AG10803 (cell line): Measurements from ENCODE around the gene PIGW.
A peak's percentile ranks its signal among the peaks of the same experiment; 100 is the strongest.

Experiments used
- DNase-seq: peaks from one replicate; pipeline ENCODE4 v3.0.0; 2010; ENCODE audit warnings: low read depth
- H3K4me3 ChIP-seq: 2 replicates; pipeline ENCODE4 v1.5.1; 2011; ENCODE audit warnings: mild to moderate bottlenecking, low read length, control low read depth
- CTCF ChIP-seq: conservative IDR thresholded peaks from 2 replicates; pipeline ENCODE4 v1.5.1; 2011; ENCODE audit warnings: mild to moderate bottlenecking, low read length, control low read depth, inconsistent platforms

Gene PIGW, protein sequence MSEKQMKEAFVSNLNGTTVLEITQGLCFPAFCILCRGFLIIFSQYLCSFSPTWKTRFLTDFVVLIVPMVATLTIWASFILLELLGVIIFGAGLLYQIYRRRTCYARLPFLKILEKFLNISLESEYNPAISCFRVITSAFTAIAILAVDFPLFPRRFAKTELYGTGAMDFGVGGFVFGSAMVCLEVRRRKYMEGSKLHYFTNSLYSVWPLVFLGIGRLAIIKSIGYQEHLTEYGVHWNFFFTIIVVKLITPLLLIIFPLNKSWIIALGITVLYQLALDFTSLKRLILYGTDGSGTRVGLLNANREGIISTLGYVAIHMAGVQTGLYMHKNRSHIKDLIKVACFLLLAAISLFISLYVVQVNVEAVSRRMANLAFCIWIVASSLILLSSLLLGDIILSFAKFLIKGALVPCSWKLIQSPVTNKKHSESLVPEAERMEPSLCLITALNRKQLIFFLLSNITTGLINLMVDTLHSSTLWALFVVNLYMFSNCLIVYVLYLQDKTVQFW

GRCh38 chr17:36534840-36535668 is at the start of gene PIGW, which contains the start of gene MYO19:
Gene PIGW (plus strand): TSS chr17:36534987. CDS start chr17:36537102, 2,115 bp downstream.
Gene MYO19 (minus strand): TSS chr17:36534868. CDS start chr17:36532538, 2,330 bp downstream.
- DNase-seq: peak; percentile 87
- no peak for TF ChIP-seq CTCF
- peak within 1 kb of the TSS; percentile 99 for H3K4me3 ChIP-seq

DNA sequence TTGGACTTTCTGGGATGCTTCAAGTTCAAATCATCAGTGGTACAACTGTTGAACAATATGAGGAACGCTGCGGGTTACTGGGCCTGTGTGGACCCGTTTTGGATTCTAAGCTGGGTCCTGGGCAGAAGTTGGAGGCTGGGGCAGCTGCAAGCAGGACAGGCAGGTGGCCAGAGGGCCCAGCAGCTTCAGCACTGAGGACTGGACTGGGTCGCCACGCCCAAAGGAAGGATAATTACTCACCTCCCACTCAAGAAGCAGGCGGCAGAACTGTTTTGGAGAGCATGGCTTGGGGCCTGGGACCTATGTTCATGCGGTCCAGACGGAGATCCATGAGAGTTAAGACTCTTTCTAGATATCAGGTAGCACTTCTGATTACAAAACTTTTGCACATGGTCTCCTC is 49.8 kb upstream of the PIGW start:
- no peak for DNase-seq
- H3K4me3 ChIP-seq: no peak overlapping the region
- TF ChIP-seq CTCF: no peak

- no peak for DNase-seq
- TF ChIP-seq CTCF: no peak
- H3K4me3 ChIP-seq: peak overlapping the region; percentile 89
Measured at GRCh38 chr17:36485805-36486203, 49.0 kb upstream of the PIGW start.

GRCh38 chr17:36486204-36487194 is 48.3 kb upstream of the PIGW start, which contains the start of gene ZNHIT3:
Gene ZNHIT3 (plus strand): TSS chr17:36486681. CDS start chr17:36486700, 19 bp downstream.
- no peak for TF ChIP-seq CTCF
- H3K4me3 ChIP-seq: peak within 1 kb of the TSS; percentile 89
- peak; percentile 92 for DNase-seq

DNA sequence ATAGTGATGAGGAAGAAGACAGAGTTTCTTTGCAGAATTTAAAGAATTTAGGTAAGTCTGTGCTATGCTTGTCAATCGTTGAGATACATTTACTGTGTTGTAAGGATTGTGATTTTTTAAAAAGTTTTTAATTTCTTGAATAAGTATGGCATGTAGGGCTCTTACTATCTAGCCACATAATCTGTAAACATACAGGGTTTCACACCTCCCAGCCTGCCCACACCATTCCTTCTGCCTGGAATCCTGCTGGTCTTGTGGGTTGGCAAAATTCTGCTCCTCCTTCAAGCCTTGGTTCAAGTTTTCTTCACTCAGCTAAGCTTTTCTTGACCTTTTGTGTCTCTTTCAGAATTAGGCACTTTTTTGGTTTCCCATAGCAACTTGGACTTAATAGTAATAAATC is 40.8 kb upstream of the PIGW start:
- TF ChIP-seq CTCF: no peak
- no peak overlapping the region for H3K4me3 ChIP-seq
- DNase-seq: peak; percentile 58

DNA sequence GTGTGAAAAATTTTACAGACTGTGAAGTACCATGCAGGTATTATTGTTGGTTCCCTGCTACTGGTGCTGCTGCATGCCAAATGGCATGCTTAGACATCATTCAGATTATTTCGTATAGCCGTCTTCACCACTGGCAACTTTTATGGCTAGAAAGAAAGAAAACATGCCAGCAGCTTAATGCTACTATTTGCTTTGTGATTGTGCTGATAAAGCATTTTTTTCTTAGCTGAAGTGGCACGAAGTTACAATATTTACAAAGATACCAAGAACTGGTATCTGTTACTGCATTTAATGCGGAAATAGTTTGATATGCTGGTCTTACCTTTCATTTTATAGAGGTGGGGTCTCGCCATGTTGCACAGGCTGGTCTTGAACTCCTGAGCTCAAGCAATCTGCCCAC is 40.1 kb upstream of the PIGW start:
- no peak for DNase-seq
- H3K4me3 ChIP-seq: no peak overlapping the region
- no peak for TF ChIP-seq CTCF
